Stomach (tissue), 19 donors: ENCODE measurements around the gene KRTAP13-4. TPM values are rescaled to one million over a fixed set of nuclear protein-coding genes. Genes with fewer than 3 reads are reported as not detected.

ENCODE experiments used
- DNase-seq, 2 donors: peaks; one replicate each; pipeline versions ENCODE4 v3.0.0 to v3.0.0-alpha.2; 2013 to 2019
- H3K27ac ChIP-seq, 5 donors: fragments of 200-600 bp in 4 of 5; sonication (generic) in 4 of 5; one replicate each; pipeline ENCODE4 v1.5.1; 2013 to 2019; ENCODE audit warnings: mild to moderate bottlenecking in 1 of 5, moderate library complexity in 1 of 5
- H3K27me3 ChIP-seq, 3 donors: fragments of 200-600 bp; sonication (generic); one replicate each; pipeline ENCODE4 v1.5.1; 2017 to 2019; ENCODE audit warnings: mixed run types in 1 of 3
- H3K36me3 ChIP-seq, 4 donors: fragments of 200-600 bp; sonication (generic); 1 replicate in 3 of 4; 2 replicates in 1 of 4; pipeline ENCODE4 v1.5.1; 2016 to 2019
- H3K4me1 ChIP-seq, 4 donors: fragments of 200-600 bp; sonication (generic); one replicate each; pipeline ENCODE4 v1.5.1; 2016 to 2019
- H3K4me3 ChIP-seq, 4 donors: fragments of 200-600 bp; sonication (generic) in 3 of 4; one replicate each; pipeline ENCODE4 v1.5.1; 2016 to 2019; ENCODE audit warnings: mild to moderate bottlenecking in 1 of 4
- H3K9me3 ChIP-seq, 4 donors: fragments of 200-600 bp; sonication (generic); one replicate each; pipeline ENCODE4 v1.5.1; 2016 to 2019
- CTCF ChIP-seq, 7 experiments: fragments of 450-650 bp in 4 of 7; fragments of 200-600 bp in 3 of 7; sonication (generic) in 3 of 7; IDR thresholded peaks; one replicate each; pipeline ENCODE4 v1.5.1; 2016 to 2019; ENCODE audit warnings: antibody characterized with exemption in 7 of 7, control low read depth in 2 of 7, mild to moderate bottlenecking in 1 of 7
- EP300 ChIP-seq: sonication (generic); formaldehyde crosslinking; IDR thresholded peaks from one replicate; pipeline ENCODE4 v1.6.1; 2017; ENCODE audit warnings: antibody characterized with exemption
- POLR2A ChIP-seq, 4 donors: fragments of 450-650 bp; IDR thresholded peaks; one replicate each; pipeline ENCODE4 v1.6.1; 2016; ENCODE audit warnings: antibody characterized with exemption in 4 of 4, control low read depth in 2 of 4, mild to moderate bottlenecking in 1 of 4, moderate library complexity in 1 of 4
- POLR2AphosphoS5 ChIP-seq, 3 donors: sonication (generic); formaldehyde crosslinking; IDR thresholded peaks; one replicate each; pipeline ENCODE4 v1.6.1; 2016; ENCODE audit warnings: antibody characterized with exemption in 3 of 3
- WGBS, 5 donors: extraction: QIAGEN DNeasy Blood & Tissue Kit in 3 of 5; methylation state at CpG; one replicate each; pipeline versions ENCODE4 v1.1.5 to v1.1.7; 2013 to 2018; 5-methylcytosine and 5-hydroxymethylcytosine counted together
- intact Hi-C: fragments of 100-400 bp; cut with DNase I; formaldehyde crosslinking; loops from one replicate; pipeline ENCODE4 v1.15.1; 2023; ENCODE audit warnings: low total_unique reads
- long read RNA-seq, 10 donors: transcript quantifications; one replicate each; lab custom pipeline, GENCODE V29; 2026
- polyA plus RNA-seq, 3 donors: library from polyadenylated mRNA; stranded (reverse); fragments of 200-250 nt; gene quantifications; one replicate each; pipeline ENCODE4 v1.2.3, GENCODE V29; 2013
- total RNA-seq, 5 donors: library from RNA; depleted of rRNA; stranded (reverse); fragments of >200 nt; gene quantifications; one replicate each; pipeline versions ENCODE4 v1.1.0 to v1.2.3, GENCODE V29; 2014 to 2016
- donor health status: healthy with polysubstance abuse.
- donor health status: Bipolar disorder and iron deficiency.
- donor health status: healthy.

Gene KRTAP13-4
- total RNA-seq: not detected
- not detected for polyA plus RNA-seq
- long read RNA-seq, donor 1: 0 reads
- long read RNA-seq, donor 2: 0 reads
- long read RNA-seq, donor 3: 0 reads
- long read RNA-seq, donor 4: 0 reads
- long read RNA-seq, donor 5: 0 reads
- long read RNA-seq, donor 6: 0 reads
- long read RNA-seq, donor 7: 0 reads
- long read RNA-seq, donor 8: 0 reads
- long read RNA-seq, donor 9: 0 reads
- long read RNA-seq, donor 10: 0 reads

GRCh38 chr21:30430170-30430655 is at the start of gene KRTAP13-4:
Gene KRTAP13-4 (plus strand): TSS chr21:30430220. CDS start chr21:30430276, 56 bp downstream.
- no peaks in the 10 kb centered on the region for H3K9me3 ChIP-seq
- intact Hi-C loops: no loop called here
- WGBS, 5 donors: 70 to 81% (median 74%) methylated on average over 9 of the region's 9 CpGs

GRCh38 chr21:30382201-30382600 is 47.8 kb upstream of the KRTAP13-4 start:
- H3K4me3 ChIP-seq: no peak overlapping the region
- H3K27ac ChIP-seq: no peak overlapping the region
- no peak for TF ChIP-seq POLR2AphosphoS5 (IDR thresholded peaks at IDR 0.05)
- TF ChIP-seq CTCF (IDR thresholded peaks at IDR 0.05): no peak
- no peak for TF ChIP-seq POLR2A (IDR thresholded peaks at IDR 0.05)
- TF ChIP-seq EP300: no peak
- H3K36me3 ChIP-seq: no peaks in the 10 kb centered on the region
- no peaks in the 10 kb centered on the region for H3K4me1 ChIP-seq
- WGBS, 5 donors: 29 to 44% (median 35%) methylated on average over 1 of the region's 1 CpG
- no peaks in the 10 kb centered on the region for H3K27me3 ChIP-seq
- intact Hi-C loops: no loop called here
- H3K9me3 ChIP-seq: peaks cover 0 to 4% (median 0%) of the 10 kb centered on the region in 4 donors
- DNase-seq: no peak

More at GRCh38 chr21:30430170-30430655, at the start of gene KRTAP13-4:
- no peaks in the 10 kb centered on the region for H3K27me3 ChIP-seq
- no peak within 1 kb of the TSS for H3K4me3 ChIP-seq
- no peaks in the 10 kb centered on the region for H3K36me3 ChIP-seq
- no peak within 1 kb of the TSS for H3K27ac ChIP-seq
- H3K4me1 ChIP-seq: no peaks in the 10 kb centered on the region
- TF ChIP-seq CTCF (IDR thresholded peaks at IDR 0.05) (no peak), POLR2AphosphoS5 (IDR thresholded peaks at IDR 0.05) (no peak), POLR2A (IDR thresholded peaks at IDR 0.05) (no peak), EP300 (no peak)
- DNase-seq: no peak

- H3K27me3 ChIP-seq: no peaks in the 10 kb centered on the region
- no peaks in the 10 kb centered on the region for H3K36me3 ChIP-seq
- 56 to 68% (median 68%) methylated on average over 2 of the region's 2 CpGs for WGBS, 5 donors
- TF ChIP-seq EP300: no peak
- TF ChIP-seq POLR2AphosphoS5 (IDR thresholded peaks at IDR 0.05): no peak
- TF ChIP-seq CTCF (IDR thresholded peaks at IDR 0.05): no peak
- TF ChIP-seq POLR2A (IDR thresholded peaks at IDR 0.05): no peak
- no peak overlapping the region for H3K4me3 ChIP-seq
- no peaks in the 10 kb centered on the region for H3K4me1 ChIP-seq
- intact Hi-C loops: no loop called here
- H3K9me3 ChIP-seq: peaks cover 0 to 17% (median 10%) of the 10 kb centered on the region in 4 donors
- DNase-seq: no peak
- no peak overlapping the region for H3K27ac ChIP-seq
These were observed 38.5 kb upstream of the KRTAP13-4 start for GRCh38 chr21:30391492-30392025.

GRCh38 chr21:30395731-30396130 is 34.3 kb upstream of the KRTAP13-4 start, which contains the start of gene KRTAP13-1:
Gene KRTAP13-1 (plus strand): TSS chr21:30396031. CDS start chr21:30396087, 56 bp downstream.
- TF ChIP-seq POLR2AphosphoS5 (IDR thresholded peaks at IDR 0.05) (no peak), POLR2A (IDR thresholded peaks at IDR 0.05) (no peak), CTCF (IDR thresholded peaks at IDR 0.05) (no peak), EP300 (no peak)

More at GRCh38 chr21:30395731-30396130, 34.3 kb upstream of the KRTAP13-4 start, which contains the start of gene KRTAP13-1:
- Histone ChIP-seq H3K4me1 (no peaks in the 10 kb centered on the region), H3K36me3 (no peaks in the 10 kb centered on the region), H3K27ac (no peak within 1 kb of the TSS), H3K27me3 (no peaks in the 10 kb centered on the region), H3K4me3 (no peak within 1 kb of the TSS), H3K9me3 (peaks cover 0 to 5% (median 5%) of the 10 kb centered on the region in 4 donors)
- DNase-seq: no peak
- WGBS, 5 donors: 59 to 77% (median 73%) methylated on average over 4 of the region's 4 CpGs
- intact Hi-C loops: no loop called here
